Coronary artery (tissue), 2 donors: ENCODE measurements around the gene APBB1IP.
"Not testable (repeated sequence)": the region's sequence is repeated elsewhere in the genome, so short reads cannot be mapped to it uniquely, and the experiment has no call there.

Source experiments
- DNase-seq: peaks from one replicate; pipeline ENCODE4 v3.0.0-alpha.2; 2017; ENCODE audit warnings: low spot score
- H3K27ac ChIP-seq, 2 donors: fragments of 200-600 bp; sonication (generic); one replicate each; pipeline ENCODE4 v1.5.1; 2016 to 2019
- H3K4me3 ChIP-seq: fragments of 200-600 bp; sonication (generic); 2 replicates; pipeline ENCODE4 v1.5.1; 2016; ENCODE audit warnings: mild to moderate bottlenecking, moderate library complexity
- CTCF ChIP-seq: fragments of 200-600 bp; sonication (generic); IDR thresholded peaks from one replicate; pipeline ENCODE4 v1.5.1; 2019; ENCODE audit warnings: antibody characterized with exemption

Gene APBB1IP

GRCh38 chr10:26486304-26486703, 48.2 kb downstream of the APBB1IP start:
- Histone ChIP-seq H3K4me3 (peak overlapping the region; percentile 27), H3K27ac (peak overlapping the region; percentile 68 to 89)
- TF ChIP-seq CTCF = no peak
- no peak for DNase-seq

GRCh38 chr10:26486990-26487850, 49.1 kb downstream of the APBB1IP start:
- H3K27ac ChIP-seq = peak overlapping the region; percentile 68 to 89
- DNase-seq = no peak
- peak overlapping the region; percentile 27 for H3K4me3 ChIP-seq
- TF ChIP-seq CTCF = no peak

GRCh38 chr10:26488344-26488743, 50.2 kb downstream of the APBB1IP start:
- no peak for DNase-seq
- Histone ChIP-seq H3K4me3 (no peak overlapping the region), H3K27ac (no peak overlapping the region)
- TF ChIP-seq CTCF = no peak

GRCh38 chr10:26489081-26489480, 50.9 kb downstream of the APBB1IP start:
- TF ChIP-seq CTCF = no peak
- Histone ChIP-seq H3K4me3 (no peak overlapping the region), H3K27ac (no peak overlapping the region)
- DNase-seq = no peak

GRCh38 chr10:26490367-26490766, 52.2 kb downstream of the APBB1IP start:
- H3K27ac ChIP-seq, H3K4me3 ChIP-seq, DNase-seq: not testable (repeated sequence)

GRCh38 chr10:26491276-26491675, 53.1 kb downstream of the APBB1IP start:
- Histone ChIP-seq H3K27ac (no peak overlapping the region), H3K4me3 (no peak overlapping the region)
- no peak for DNase-seq
- TF ChIP-seq CTCF = no peak

GRCh38 chr10:26491934-26492333, 53.8 kb downstream of the APBB1IP start:
- no peak for TF ChIP-seq CTCF
- Histone ChIP-seq H3K27ac (peak overlapping the region in 1 of 2 donors; percentile 75), H3K4me3 (no peak overlapping the region)
- no peak for DNase-seq

- not testable (repeated sequence) for H3K4me3 ChIP-seq, H3K27ac ChIP-seq, DNase-seq
These were observed 54.6 kb downstream of the APBB1IP start for GRCh38 chr10:26492725-26493124.
